Measurements from ENCODE around the gene ZSCAN22.

Gene ZSCAN22

GRCh38 chr19:58326914-58327726 lies at the start of gene ZSCAN22:
Gene ZSCAN22, plus strand, starts transcription at chr19:58326994. Its CDS starts 7,809 bp downstream, at chr19:58334803.
- Histone ChIP-seq H3K4me2 (ENCODE audit: low read depth, low read length, poor library complexity, severe bottlenecking) (peak within 1 kb of the TSS; percentile 78), H2AFZ (ENCODE audit: low read length) (peak within 1 kb of the TSS; percentile 92), H3K9me3 (ENCODE audit: insufficient read depth, low read depth, low read length) (no peaks in the 10 kb centered on the region), H3K4me3 (ENCODE audit: low read length, poor library complexity, severe bottlenecking) (peak within 1 kb of the TSS; percentile 80), H3K4me1 (ENCODE audit: insufficient read depth, low read length, poor library complexity, severe bottlenecking) (peaks cover 29% of the 10 kb centered on the region), H3K36me3 (ENCODE audit: insufficient read depth, low read length) (no peaks in the 10 kb centered on the region), H3K9ac (ENCODE audit: low read depth, low read length, poor library complexity, severe bottlenecking) (peak within 1 kb of the TSS; percentile 82), H3K79me2 (ENCODE audit: insufficient read depth, low read length) (peaks cover 18% of the 10 kb centered on the region; the same call in 1 of the 2 replicates), H3F3A (ENCODE audit: low read depth) (no peaks in the 10 kb centered on the region), H4K20me1 (ENCODE audit: insufficient read depth, low read length, poor library complexity, severe bottlenecking) (no peaks in the 10 kb centered on the region), H3K9me2 (replicated peaks; ENCODE audit: low read depth, low read length) (no peaks in the 10 kb centered on the region), H3K27me3 (ENCODE audit: insufficient read depth, low read length, poor library complexity, severe bottlenecking) (no peaks in the 10 kb centered on the region)
- no peak for TF ChIP-seq CTCF (conservative IDR thresholded peaks at IDR 0.05; ENCODE audit: low read length)
- TF ChIP-seq EZH2phosphoT487 (IDR thresholded peaks at IDR 0.05; ENCODE audit: borderline replicate concordance): no peak

GRCh38 chr19:58277197-58277596 lies 49.6 kb upstream of the ZSCAN22 start:
- H3F3A ChIP-seq (ENCODE audit: low read depth): no peaks in the 10 kb centered on the region
- no peak overlapping the region for H3K9ac ChIP-seq (ENCODE audit: low read depth, low read length, poor library complexity, severe bottlenecking)
- no peak overlapping the region for H3K4me3 ChIP-seq (ENCODE audit: low read length, poor library complexity, severe bottlenecking)
- H2AFZ ChIP-seq (ENCODE audit: low read length): no peak overlapping the region
- H3K9me2 ChIP-seq (replicated peaks; ENCODE audit: low read depth, low read length): no peaks in the 10 kb centered on the region
- H3K27me3 ChIP-seq (ENCODE audit: insufficient read depth, low read length, poor library complexity, severe bottlenecking): no peaks in the 10 kb centered on the region
- peaks cover 45% of the 10 kb centered on the region for H3K79me2 ChIP-seq (ENCODE audit: insufficient read depth, low read length)
- H3K4me2 ChIP-seq (ENCODE audit: low read depth, low read length, poor library complexity, severe bottlenecking): peak overlapping the region; percentile 73
- TF ChIP-seq EZH2phosphoT487 (IDR thresholded peaks at IDR 0.05; ENCODE audit: borderline replicate concordance) (no peak), CTCF (conservative IDR thresholded peaks at IDR 0.05; ENCODE audit: low read length) (no peak)
- no peaks in the 10 kb centered on the region for H3K36me3 ChIP-seq (ENCODE audit: insufficient read depth, low read length)
- no peaks in the 10 kb centered on the region for H3K9me3 ChIP-seq (ENCODE audit: insufficient read depth, low read depth, low read length)
- peaks cover 24% of the 10 kb centered on the region for H4K20me1 ChIP-seq (ENCODE audit: insufficient read depth, low read length, poor library complexity, severe bottlenecking)
- H3K4me1 ChIP-seq (ENCODE audit: insufficient read depth, low read length, poor library complexity, severe bottlenecking): peaks cover 30% of the 10 kb centered on the region

- Histone ChIP-seq H4K20me1 (ENCODE audit: insufficient read depth, low read length, poor library complexity, severe bottlenecking) (peaks cover 32% of the 10 kb centered on the region), H2AFZ (ENCODE audit: low read length) (peak overlapping the region; percentile 71), H3K79me2 (ENCODE audit: insufficient read depth, low read length) (peaks cover 51% of the 10 kb centered on the region), H3K27me3 (ENCODE audit: insufficient read depth, low read length, poor library complexity, severe bottlenecking) (no peaks in the 10 kb centered on the region), H3K4me3 (ENCODE audit: low read length, poor library complexity, severe bottlenecking) (peak overlapping the region; percentile 82), H3K9me2 (replicated peaks; ENCODE audit: low read depth, low read length) (no peaks in the 10 kb centered on the region), H3F3A (ENCODE audit: low read depth) (no peaks in the 10 kb centered on the region), H3K36me3 (ENCODE audit: insufficient read depth, low read length) (no peaks in the 10 kb centered on the region), H3K4me2 (ENCODE audit: low read depth, low read length, poor library complexity, severe bottlenecking) (peak overlapping the region; percentile 73), H3K4me1 (ENCODE audit: insufficient read depth, low read length, poor library complexity, severe bottlenecking) (peaks cover 30% of the 10 kb centered on the region), H3K9ac (ENCODE audit: low read depth, low read length, poor library complexity, severe bottlenecking) (peak overlapping the region; percentile 82), H3K9me3 (ENCODE audit: insufficient read depth, low read depth, low read length) (no peaks in the 10 kb centered on the region)
- TF ChIP-seq CTCF (conservative IDR thresholded peaks at IDR 0.05; ENCODE audit: low read length): no peak
- no peak for TF ChIP-seq EZH2phosphoT487 (IDR thresholded peaks at IDR 0.05; ENCODE audit: borderline replicate concordance)
Observed at GRCh38 chr19:58277748-58278540, 48.9 kb upstream of the ZSCAN22 start.

Measured in Loucy (cell line).